OCI-LY1 (cell line): ENCODE measurements around the gene ERLIN1.

Experiments used
- CTCF ChIP-seq: fragments of 200-600 bp; sonication (generic), shearing (Covaris generic); IDR thresholded peaks from 2 replicates; pipeline ENCODE4 v1.5.1; 2017; ENCODE audit warnings: mild to moderate bottlenecking, antibody characterized with exemption, low read length, moderate library complexity, mixed read lengths
- EZH2 ChIP-seq: fragments of 200-600 bp; sonication (generic), shearing (Covaris generic); IDR thresholded peaks from 2 replicates; pipeline ENCODE4 v1.8.0; 2017; ENCODE audit warnings: borderline replicate concordance, mixed run types, mild to moderate bottlenecking, antibody characterized with exemption, low read length, moderate library complexity, mixed read lengths

- TF ChIP-seq CTCF (no peak), EZH2 (no peak)
Observed at GRCh38 chr10:100114976-100115770, 70.7 kb downstream of the ERLIN1 start.
